WI38 (cell line): ENCODE data around the gene EML2.

Source experiments
- H3K4me3 ChIP-seq: 2 replicates; pipeline ENCODE4 v1.5.1; 2011; ENCODE audit warnings: low read depth, mild to moderate bottlenecking, control low read depth, low read length
- TF ChIP-seq, protein P1 (sequence below): IDR thresholded peaks from 2 replicates; pipeline ENCODE4 v1.5.1; 2012; ENCODE audit warnings: low read depth, mild to moderate bottlenecking, control low read depth, low read length

Gene EML2

DNA sequence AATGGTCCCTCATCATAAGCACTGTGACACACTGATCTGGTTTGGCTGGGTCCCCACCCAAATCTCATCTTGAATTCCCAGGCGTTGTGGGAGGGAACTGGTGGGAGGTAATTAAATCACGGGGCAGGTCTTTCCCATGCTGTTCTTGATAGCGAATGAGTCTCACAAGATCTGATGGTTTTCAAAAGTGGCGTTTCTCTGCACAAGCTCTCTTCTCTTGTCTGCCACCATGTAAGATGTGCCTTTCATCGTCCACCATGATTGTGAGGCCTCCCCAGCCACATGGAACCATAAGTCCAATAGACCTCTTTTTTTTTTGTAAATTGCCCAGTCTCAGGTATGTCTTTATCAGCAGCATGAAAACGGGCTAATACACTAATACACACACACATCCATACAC, 30.2 kb downstream of the EML2 start:
- no peak overlapping the region for H3K4me3 ChIP-seq
- TF ChIP-seq, protein P1, sequence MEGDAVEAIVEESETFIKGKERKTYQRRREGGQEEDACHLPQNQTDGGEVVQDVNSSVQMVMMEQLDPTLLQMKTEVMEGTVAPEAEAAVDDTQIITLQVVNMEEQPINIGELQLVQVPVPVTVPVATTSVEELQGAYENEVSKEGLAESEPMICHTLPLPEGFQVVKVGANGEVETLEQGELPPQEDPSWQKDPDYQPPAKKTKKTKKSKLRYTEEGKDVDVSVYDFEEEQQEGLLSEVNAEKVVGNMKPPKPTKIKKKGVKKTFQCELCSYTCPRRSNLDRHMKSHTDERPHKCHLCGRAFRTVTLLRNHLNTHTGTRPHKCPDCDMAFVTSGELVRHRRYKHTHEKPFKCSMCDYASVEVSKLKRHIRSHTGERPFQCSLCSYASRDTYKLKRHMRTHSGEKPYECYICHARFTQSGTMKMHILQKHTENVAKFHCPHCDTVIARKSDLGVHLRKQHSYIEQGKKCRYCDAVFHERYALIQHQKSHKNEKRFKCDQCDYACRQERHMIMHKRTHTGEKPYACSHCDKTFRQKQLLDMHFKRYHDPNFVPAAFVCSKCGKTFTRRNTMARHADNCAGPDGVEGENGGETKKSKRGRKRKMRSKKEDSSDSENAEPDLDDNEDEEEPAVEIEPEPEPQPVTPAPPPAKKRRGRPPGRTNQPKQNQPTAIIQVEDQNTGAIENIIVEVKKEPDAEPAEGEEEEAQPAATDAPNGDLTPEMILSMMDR = no peak

DNA sequence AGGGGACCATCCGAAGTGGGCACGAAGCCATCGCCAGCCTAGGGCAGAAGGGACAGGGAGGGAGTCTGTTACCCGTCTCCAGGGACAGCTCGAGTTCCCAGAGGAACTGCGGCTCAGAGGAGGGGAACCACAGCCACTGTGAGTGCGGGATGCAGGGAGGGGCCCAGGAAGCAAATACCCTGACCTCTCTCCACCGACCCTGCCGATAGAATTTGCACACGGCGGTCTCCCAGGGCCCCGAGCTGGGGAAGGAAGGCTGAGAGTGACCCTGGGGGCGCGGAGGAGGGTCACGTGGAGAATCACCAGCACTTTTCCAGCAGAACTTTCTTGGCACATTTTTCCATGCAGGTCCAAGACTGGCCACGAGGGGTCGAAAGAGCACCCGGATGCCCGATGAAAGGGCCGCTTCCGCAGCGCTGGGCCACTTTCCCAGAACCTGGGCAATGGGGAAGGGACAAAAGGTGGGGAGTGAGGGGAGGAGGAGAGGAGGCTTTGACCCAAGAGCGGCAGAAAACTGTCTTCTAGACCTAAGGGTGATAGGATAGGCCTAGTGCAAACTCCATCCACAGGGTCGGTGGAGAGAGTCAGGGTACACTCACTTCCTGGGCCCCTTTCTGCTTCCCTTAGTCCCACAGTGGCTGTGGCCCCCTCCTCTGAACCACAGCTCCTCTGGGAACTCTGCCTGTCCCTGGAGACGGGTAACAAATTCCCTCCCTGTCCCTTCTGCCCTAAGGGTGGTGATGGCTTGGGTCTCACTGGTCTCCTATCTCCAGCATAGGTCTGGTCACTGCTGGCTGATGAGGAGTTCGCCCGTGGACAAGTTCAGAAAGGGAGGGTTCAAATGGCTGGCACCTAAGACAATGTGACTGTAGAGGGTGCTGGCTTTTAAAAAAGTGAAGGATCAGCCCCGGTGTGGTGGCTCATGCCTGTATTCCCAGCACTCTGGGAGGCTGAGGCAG, 31.8 kb downstream of the EML2 start:
- TF ChIP-seq, protein P1 = peak; percentile 94
- peak overlapping the region; percentile 30; the same call in 1 of the 2 replicates for H3K4me3 ChIP-seq

DNA sequence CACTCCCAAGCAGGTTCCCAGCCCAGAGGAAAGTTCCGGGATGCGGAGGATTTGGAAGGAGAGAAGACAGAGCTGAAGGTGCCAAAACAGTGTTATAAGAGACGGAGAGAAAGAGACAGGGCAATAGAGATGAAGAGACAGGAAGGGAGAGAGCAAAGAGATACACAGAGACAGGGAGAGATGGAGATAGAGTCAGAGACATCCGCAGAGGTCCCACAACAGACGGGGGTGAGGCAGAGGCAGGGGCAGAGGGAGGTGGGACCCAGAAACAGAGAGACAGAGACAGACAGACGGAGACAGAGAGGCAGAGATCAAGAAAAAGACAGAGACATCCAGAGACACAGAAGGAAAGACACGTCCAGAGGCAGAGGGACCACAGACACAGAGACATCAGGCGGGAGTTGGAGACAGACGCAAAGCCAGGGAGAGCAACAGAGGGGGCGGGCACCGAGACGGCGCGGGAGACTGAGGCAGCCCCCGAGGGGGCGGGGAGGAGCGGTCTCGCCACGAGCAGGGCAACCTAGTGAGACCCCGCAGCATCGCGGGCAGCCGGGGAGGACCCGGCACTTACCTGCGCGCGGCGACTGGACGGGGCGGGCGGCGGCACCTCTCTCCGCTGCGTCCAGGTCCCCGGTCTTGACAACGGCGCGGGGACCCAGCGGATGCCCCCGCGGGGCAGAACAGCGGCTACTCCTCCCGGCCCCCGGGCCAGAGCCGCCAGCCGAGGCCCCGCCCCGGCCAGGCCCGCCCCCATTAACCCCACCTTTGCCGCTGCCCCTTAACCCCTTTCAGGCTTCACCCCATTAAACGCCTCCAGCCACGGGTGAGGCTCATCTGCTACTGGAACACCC, 37.4 kb downstream of the EML2 start, which contains the start of gene GPR4:
GPR4 (minus strand) TSS at position 689 of the 851 bp plus-strand sequence. CDS start 10,346 bp downstream, outside the sequence.
- no peak within 1 kb of the TSS for H3K4me3 ChIP-seq
- TF ChIP-seq, protein P1 = no peak

DNA sequence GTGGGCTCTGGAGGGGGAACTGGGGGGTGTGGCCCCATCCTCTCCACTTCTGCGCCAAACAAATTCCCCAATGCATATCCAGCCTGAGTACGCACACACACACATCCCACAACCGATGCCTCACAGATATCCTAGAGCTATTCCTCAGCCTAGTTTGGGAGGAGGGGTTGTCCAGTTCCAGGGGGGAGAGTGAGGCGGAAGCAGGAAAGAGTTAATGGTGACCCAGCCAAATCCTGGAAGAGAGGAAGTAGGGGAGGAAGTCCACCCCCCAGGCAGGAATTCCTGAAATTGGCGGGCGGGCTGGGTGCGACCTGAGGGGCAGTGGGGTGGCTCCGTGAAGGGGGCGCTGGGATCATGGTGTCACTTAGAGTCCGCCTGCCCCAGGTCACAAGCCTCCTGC, 38.1 kb downstream of the EML2 start:
- no peak overlapping the region for H3K4me3 ChIP-seq
- TF ChIP-seq, protein P1 = no peak

DNA sequence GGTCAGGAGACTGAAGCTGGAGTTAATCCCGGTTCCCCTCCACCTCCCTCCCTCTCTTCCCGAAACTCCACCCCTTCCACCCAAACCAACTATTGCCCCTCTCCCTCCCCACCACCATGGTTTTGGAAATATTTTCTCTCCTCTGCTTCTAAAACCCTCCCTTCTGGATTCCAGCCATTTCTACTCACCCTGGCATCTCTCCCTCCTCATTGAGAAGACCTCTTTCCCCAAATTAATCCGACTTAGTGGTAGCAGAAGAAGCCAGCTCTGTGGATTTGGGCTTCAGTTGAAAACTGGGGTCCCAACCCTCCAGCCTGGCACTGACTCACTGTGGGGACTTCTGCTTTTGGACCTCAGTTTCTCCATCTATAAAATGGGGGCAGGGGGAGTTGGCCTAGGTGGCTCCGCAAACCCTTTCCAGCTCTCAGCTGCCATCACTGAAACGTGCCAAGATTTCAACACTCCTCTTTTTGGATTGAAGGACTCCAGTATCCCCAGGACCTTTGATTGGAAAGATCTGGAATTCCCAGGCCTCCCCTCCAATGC, 38.8 kb downstream of the EML2 start:
- TF ChIP-seq, protein P1 = no peak
- H3K4me3 ChIP-seq = no peak overlapping the region

DNA sequence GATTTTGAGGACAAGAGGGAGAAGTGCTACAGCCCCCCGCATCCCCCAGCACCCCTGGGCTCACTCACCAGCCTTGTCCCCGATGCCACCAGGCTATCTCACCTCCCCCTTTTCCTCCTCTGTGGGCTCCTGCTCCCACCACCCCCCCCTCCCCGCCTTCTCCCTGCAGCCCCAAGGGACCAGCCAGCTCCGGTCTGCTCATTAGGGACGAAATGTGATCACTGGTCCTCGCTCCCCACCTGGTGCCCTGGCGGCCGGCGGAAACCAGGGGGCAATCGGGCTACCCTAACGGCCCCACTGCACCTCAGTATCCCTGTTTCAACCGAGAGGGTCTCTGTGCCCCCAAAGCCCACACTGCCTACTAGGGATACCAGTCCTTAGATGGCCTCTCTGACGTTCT, 39.9 kb downstream of the EML2 start:
- TF ChIP-seq, protein P1 = no peak
- H3K4me3 ChIP-seq = no peak overlapping the region
